Measurements from ENCODE around the gene EIF4ENIF1.

DNA sequence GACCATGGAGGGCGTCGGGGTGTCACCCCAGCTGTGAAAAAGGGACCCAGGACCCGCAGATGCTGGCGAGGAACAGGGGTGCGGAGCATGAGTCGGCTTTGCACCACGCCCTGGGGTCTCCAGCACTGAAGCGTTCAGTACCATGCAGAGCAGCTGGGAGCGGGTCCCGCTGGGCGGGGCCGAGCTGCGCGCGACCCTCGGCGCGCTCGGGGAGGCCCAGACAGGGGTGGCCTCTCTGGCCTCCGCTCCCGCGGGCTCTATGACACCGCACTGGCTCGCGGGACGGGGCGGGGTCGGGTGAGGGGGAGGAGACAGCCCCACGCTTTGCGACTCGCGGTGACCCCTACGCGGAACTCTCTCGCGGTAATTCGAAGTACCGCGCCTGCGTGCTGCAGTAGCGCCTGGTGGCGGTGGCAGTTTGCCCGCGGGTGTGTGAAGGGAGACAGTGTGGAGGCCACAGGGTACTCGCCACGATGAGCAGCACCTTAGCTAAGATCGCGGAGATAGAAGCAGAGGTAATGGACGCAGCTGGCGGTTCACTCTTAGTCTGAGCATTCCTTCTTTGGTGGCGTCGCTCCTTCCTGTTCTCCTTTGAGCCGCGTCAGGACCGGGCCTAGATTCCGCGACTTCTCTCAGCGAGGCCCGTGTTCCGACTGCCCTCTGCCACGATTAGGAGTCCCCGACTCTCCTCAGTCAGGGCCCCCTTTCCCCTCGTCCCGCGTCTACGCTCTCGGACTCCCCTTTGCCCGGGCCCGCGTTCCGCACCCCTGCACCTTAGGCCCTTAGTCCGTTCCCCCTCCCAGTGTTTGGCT, 90.2 kb downstream of the EIF4ENIF1 start, which contains the start of gene DRG1:
- TF ChIP-seq, protein P1, sequence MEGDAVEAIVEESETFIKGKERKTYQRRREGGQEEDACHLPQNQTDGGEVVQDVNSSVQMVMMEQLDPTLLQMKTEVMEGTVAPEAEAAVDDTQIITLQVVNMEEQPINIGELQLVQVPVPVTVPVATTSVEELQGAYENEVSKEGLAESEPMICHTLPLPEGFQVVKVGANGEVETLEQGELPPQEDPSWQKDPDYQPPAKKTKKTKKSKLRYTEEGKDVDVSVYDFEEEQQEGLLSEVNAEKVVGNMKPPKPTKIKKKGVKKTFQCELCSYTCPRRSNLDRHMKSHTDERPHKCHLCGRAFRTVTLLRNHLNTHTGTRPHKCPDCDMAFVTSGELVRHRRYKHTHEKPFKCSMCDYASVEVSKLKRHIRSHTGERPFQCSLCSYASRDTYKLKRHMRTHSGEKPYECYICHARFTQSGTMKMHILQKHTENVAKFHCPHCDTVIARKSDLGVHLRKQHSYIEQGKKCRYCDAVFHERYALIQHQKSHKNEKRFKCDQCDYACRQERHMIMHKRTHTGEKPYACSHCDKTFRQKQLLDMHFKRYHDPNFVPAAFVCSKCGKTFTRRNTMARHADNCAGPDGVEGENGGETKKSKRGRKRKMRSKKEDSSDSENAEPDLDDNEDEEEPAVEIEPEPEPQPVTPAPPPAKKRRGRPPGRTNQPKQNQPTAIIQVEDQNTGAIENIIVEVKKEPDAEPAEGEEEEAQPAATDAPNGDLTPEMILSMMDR (IDR thresholded peaks at IDR 0.05), result peak in 1 of 3 donors; percentile 42
- TF ChIP-seq POLR2A (IDR thresholded peaks at IDR 0.05), result peak; percentile 72
